Activated B cell treated with CpG ODN at 0.5 μM for 24 hours (primary cell): Measurements from ENCODE around the gene BBS12. TPM values are rescaled to one million over a fixed set of nuclear protein-coding genes. Genes with fewer than 3 reads are reported as not detected.

Experiments used
- ATAC-seq: fragments of 200-7000 bp; cut with Tn5 transposase; one replicate; pipeline ENCODE4 v1.10.0; 2021; ENCODE audit warnings: low read depth, mild to moderate bottlenecking, moderate library complexity
- CTCF ChIA-PET: fragments of 350-600 bp; sonication (Branson Sonifier 250); formaldehyde crosslinking; loops from one replicate; lab custom pipeline; 2021; ENCODE audit warnings: antibody characterized with exemption; lab: Charles Lee
- POLR2A ChIA-PET: fragments of 350-600 bp; sonication (Branson Sonifier 250); formaldehyde crosslinking; loops from one replicate; lab custom pipeline; 2021; ENCODE audit warnings: antibody characterized with exemption; lab: Charles Lee
- DNase-seq: peaks from one replicate; pipeline ENCODE4 v3.0.0; 2022
- H3K27ac Mint-ChIP-seq: one replicate; pipeline ENCODE4 v1.8.0; 2020; ENCODE audit warnings: mixed read lengths
- H3K27me3 Mint-ChIP-seq: one replicate; pipeline ENCODE4 v1.8.0; 2021; ENCODE audit warnings: mixed read lengths
- H3K36me3 Mint-ChIP-seq: one replicate; pipeline ENCODE4 v1.8.0; 2021; ENCODE audit warnings: low read depth, mixed read lengths
- H3K4me1 Mint-ChIP-seq: one replicate; pipeline ENCODE4 v1.8.0; 2021; ENCODE audit warnings: mixed read lengths
- H3K4me3 Mint-ChIP-seq: one replicate; pipeline ENCODE4 v1.8.0; 2020; ENCODE audit warnings: mild to moderate bottlenecking, mixed read lengths
- H3K9me3 Mint-ChIP-seq: one replicate; pipeline ENCODE4 v1.8.0; 2020; ENCODE audit warnings: mixed read lengths
- CTCF ChIP-seq: fragments of 200-600 bp; IDR thresholded peaks from one replicate; pipeline ENCODE4 v1.8.0; 2022; ENCODE audit warnings: antibody characterized with exemption, mild to moderate bottlenecking
- intact Hi-C: fragments of 100-400 bp; cut with micrococcal nuclease; formaldehyde crosslinking; loops from one replicate; pipeline ENCODE4 v1.15.1; 2024
- total RNA-seq: library from RNA; stranded (reverse); gene quantifications from 2 replicates; pipeline ENCODE4 v1.2.3, GENCODE V29; 2022

The BBS12 gene
- total RNA-seq, 1 donor from 2014 or later: 3.3 TPM

GRCh38 chr4:122766950-122767349, 34.4 kb downstream of the BBS12 start:
- Mint-ChIP-seq H3K9me3 (no peaks in the 10 kb centered on the region), H3K27me3 (no peaks in the 10 kb centered on the region), H3K4me1 (peaks cover 19% of the 10 kb centered on the region), H3K4me3 (no peak overlapping the region), H3K36me3 (no peaks in the 10 kb centered on the region), H3K27ac (no peak overlapping the region)
- TF ChIP-seq CTCF: no peak
- ATAC-seq (no peak), DNase-seq (no peak)
- ChIA-PET POLR2A (no interaction called here), CTCF (interaction anchor here (0.9 to 1.6 kb wide), 2 partner anchors 9 kb away, joined by 4 to 7 read pairs; no protein-coding TSS in a partner anchor)
- intact Hi-C loops: no loop called here

- H3K27ac Mint-ChIP-seq: no peak overlapping the region
- ChIA-PET POLR2A (no interaction called here), CTCF (no interaction called here)
- intact Hi-C loops: no loop called here
- no peaks in the 10 kb centered on the region for H3K9me3 Mint-ChIP-seq
- TF ChIP-seq CTCF: no peak
- DNase-seq: no peak
- no peak overlapping the region for H3K4me3 Mint-ChIP-seq
- no peaks in the 10 kb centered on the region for H3K27me3 Mint-ChIP-seq
- H3K4me1 Mint-ChIP-seq: no peaks in the 10 kb centered on the region
- no peaks in the 10 kb centered on the region for H3K36me3 Mint-ChIP-seq
- ATAC-seq: no peak
These were observed 39.2 kb downstream of the BBS12 start for GRCh38 chr4:122771724-122772123.

GRCh38 chr4:122772311-122772710, 39.8 kb downstream of the BBS12 start:
- TF ChIP-seq CTCF: no peak
- ChIA-PET POLR2A (no interaction called here), CTCF (no interaction called here)
- Mint-ChIP-seq H3K27me3 (no peaks in the 10 kb centered on the region), H3K4me3 (no peak overlapping the region), H3K9me3 (no peaks in the 10 kb centered on the region), H3K4me1 (no peaks in the 10 kb centered on the region), H3K27ac (no peak overlapping the region), H3K36me3 (no peaks in the 10 kb centered on the region)
- intact Hi-C loops: no loop called here
- DNase-seq (no peak), ATAC-seq (no peak)

- Mint-ChIP-seq H3K4me3 (no peak overlapping the region), H3K4me1 (no peaks in the 10 kb centered on the region), H3K27ac (no peak overlapping the region), H3K36me3 (no peaks in the 10 kb centered on the region), H3K27me3 (no peaks in the 10 kb centered on the region), H3K9me3 (no peaks in the 10 kb centered on the region)
- intact Hi-C loops: no loop called here
- TF ChIP-seq CTCF: no peak
- DNase-seq (no peak), ATAC-seq (no peak)
- POLR2A ChIA-PET: no interaction called here
- CTCF ChIA-PET: interaction anchor here (0.9 kb wide), 1 partner anchor 15 kb away, joined by 3 read pairs; no protein-coding TSS in a partner anchor
These were observed 40.5 kb downstream of the BBS12 start for GRCh38 chr4:122772986-122773385.

GRCh38 chr4:122775039-122775438, 42.5 kb downstream of the BBS12 start:
- peaks cover under 1% of the 10 kb centered on the region for H3K27me3 Mint-ChIP-seq
- intact Hi-C loops: no loop called here
- POLR2A ChIA-PET: no interaction called here

More at GRCh38 chr4:122775039-122775438, 42.5 kb downstream of the BBS12 start:
- Mint-ChIP-seq H3K9me3 (no peaks in the 10 kb centered on the region), H3K27ac (no peak overlapping the region), H3K4me1 (no peaks in the 10 kb centered on the region), H3K4me3 (no peak overlapping the region), H3K36me3 (no peaks in the 10 kb centered on the region)
- CTCF ChIA-PET: no interaction called here
- no peak for ATAC-seq
- no peak for DNase-seq
- TF ChIP-seq CTCF: no peak
